ENCODE results near the gene ERP27. TPM values are rescaled to one million over a fixed set of nuclear protein-coding genes. Genes with fewer than 3 reads are reported as not detected.

Gene ERP27
- polyA plus RNA-seq = under 1 TPM; 0.16 to 0.51 TPM

GRCh38 chr12:14938301-14938700 lies at the start of gene ERP27:
Gene ERP27, minus strand, starts transcription at chr12:14938537. Its CDS starts 29 bp downstream, at chr12:14938508.
- H3K4me3 ChIP-seq (ENCODE audit: low read depth in 1 of 2, low read length in 2 of 2) = no peak within 1 kb of the TSS
- H3K36me3 ChIP-seq (ENCODE audit: control insufficient read depth in 2 of 2, insufficient read depth in 2 of 2, low read length in 1 of 2) = peaks cover 0 to 4% of the 10 kb centered on the region in 2 donors
- 66 to 93% methylated on average over 3 of the region's 3 CpGs for WGBS, 2 donors
- no peaks in the 10 kb centered on the region for H3K9me3 ChIP-seq (ENCODE audit: control insufficient read depth in 2 of 2, insufficient read depth in 1 of 2, low read depth in 1 of 2, low read length in 1 of 2)
- H3K4me1 ChIP-seq (ENCODE audit: control insufficient read depth in 2 of 2, insufficient read depth in 2 of 2, low read length in 1 of 2) = no peaks in the 10 kb centered on the region
- H3K27ac ChIP-seq (ENCODE audit: low read depth in 2 of 2, low read length in 1 of 2) = no peak within 1 kb of the TSS
- no peaks in the 10 kb centered on the region for H3K27me3 ChIP-seq (ENCODE audit: control insufficient read depth in 1 of 2, insufficient read depth in 2 of 2, low read length in 2 of 2)

DNA sequence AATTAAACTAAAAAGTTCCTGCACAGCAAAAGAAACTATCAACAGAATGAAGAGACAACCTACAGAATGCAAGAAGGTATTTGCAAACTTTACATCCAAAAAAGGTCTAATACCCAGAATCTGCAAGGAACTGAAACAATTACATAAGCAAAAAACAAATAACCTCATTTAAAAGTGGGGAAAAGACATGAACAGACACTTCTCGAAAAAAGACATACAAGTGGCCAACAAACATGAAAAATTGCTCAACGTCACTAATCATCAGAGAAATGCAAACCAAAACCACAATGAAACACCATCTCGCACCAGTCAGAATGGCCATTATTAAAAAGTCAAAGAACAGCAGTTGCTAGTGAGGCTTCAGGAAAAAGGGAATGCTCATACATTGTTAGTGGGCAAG lies 49.7 kb upstream of the ERP27 start:
- Histone ChIP-seq H3K4me3 (ENCODE audit: low read depth in 1 of 2, low read length in 2 of 2) (no peak overlapping the region), H3K36me3 (ENCODE audit: control insufficient read depth in 2 of 2, insufficient read depth in 2 of 2, low read length in 1 of 2) (no peaks in the 10 kb centered on the region)
- WGBS, 2 donors = 85 to 86% methylated on average over 3 of the region's 3 CpGs

DNA sequence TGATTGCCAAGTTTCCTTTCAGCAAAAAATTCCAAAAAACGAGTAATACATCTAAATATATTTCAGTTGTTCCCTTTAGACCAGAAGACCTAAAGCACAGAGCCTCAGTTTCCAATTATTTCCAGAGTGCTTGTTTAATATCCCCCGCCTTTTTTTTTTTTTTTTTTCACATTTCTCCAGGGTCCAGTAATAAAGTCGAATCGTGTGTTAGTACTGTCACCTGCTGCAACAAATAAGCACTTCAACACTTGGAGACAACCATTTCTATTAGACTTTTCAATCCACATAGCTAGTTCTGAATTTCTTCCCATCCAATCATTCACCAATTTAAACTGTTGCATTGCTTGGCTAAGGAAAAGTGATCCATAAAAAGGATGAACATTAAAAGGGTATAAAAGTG lies 48.1 kb upstream of the ERP27 start:
- H3K27ac ChIP-seq (ENCODE audit: low read depth in 2 of 2, low read length in 1 of 2) = no peak overlapping the region
- no peaks in the 10 kb centered on the region for H3K9me3 ChIP-seq (ENCODE audit: control insufficient read depth in 2 of 2, insufficient read depth in 1 of 2, low read depth in 1 of 2, low read length in 1 of 2)
- WGBS, 2 donors = 72 to 76% methylated on average over 4 of the region's 4 CpGs
- H3K36me3 ChIP-seq (ENCODE audit: control insufficient read depth in 2 of 2, insufficient read depth in 2 of 2, low read length in 1 of 2) = no peaks in the 10 kb centered on the region
- no peak overlapping the region for H3K4me3 ChIP-seq (ENCODE audit: low read depth in 1 of 2, low read length in 2 of 2)
- H3K4me1 ChIP-seq (ENCODE audit: control insufficient read depth in 2 of 2, insufficient read depth in 2 of 2, low read length in 1 of 2) = no peaks in the 10 kb centered on the region
- H3K27me3 ChIP-seq (ENCODE audit: control insufficient read depth in 1 of 2, insufficient read depth in 2 of 2, low read length in 2 of 2) = no peaks in the 10 kb centered on the region

More for the DNA sequence above, 49.7 kb upstream of the ERP27 start:
- Histone ChIP-seq H3K9me3 (ENCODE audit: control insufficient read depth in 2 of 2, insufficient read depth in 1 of 2, low read depth in 1 of 2, low read length in 1 of 2) (no peaks in the 10 kb centered on the region), H3K4me1 (ENCODE audit: control insufficient read depth in 2 of 2, insufficient read depth in 2 of 2, low read length in 1 of 2) (no peaks in the 10 kb centered on the region), H3K27me3 (ENCODE audit: control insufficient read depth in 1 of 2, insufficient read depth in 2 of 2, low read length in 2 of 2) (no peaks in the 10 kb centered on the region), H3K27ac (ENCODE audit: low read depth in 2 of 2, low read length in 1 of 2) (no peak overlapping the region)

- Histone ChIP-seq H3K36me3 (ENCODE audit: control insufficient read depth in 2 of 2, insufficient read depth in 2 of 2, low read length in 1 of 2) (no peaks in the 10 kb centered on the region), H3K27me3 (ENCODE audit: control insufficient read depth in 1 of 2, insufficient read depth in 2 of 2, low read length in 2 of 2) (no peaks in the 10 kb centered on the region), H3K4me3 (ENCODE audit: low read depth in 1 of 2, low read length in 2 of 2) (no peak overlapping the region), H3K9me3 (ENCODE audit: control insufficient read depth in 2 of 2, insufficient read depth in 1 of 2, low read depth in 1 of 2, low read length in 1 of 2) (no peaks in the 10 kb centered on the region), H3K27ac (ENCODE audit: low read depth in 2 of 2, low read length in 1 of 2) (no peak overlapping the region), H3K4me1 (ENCODE audit: control insufficient read depth in 2 of 2, insufficient read depth in 2 of 2, low read length in 1 of 2) (no peaks in the 10 kb centered on the region)
- 79 to 85% methylated on average over 1 of the region's 1 CpG for WGBS, 2 donors
Observed at GRCh38 chr12:14984766-14985285, 46.5 kb upstream of the ERP27 start.

GRCh38 chr12:14984036-14984435 lies 45.7 kb upstream of the ERP27 start:
- no peak overlapping the region for H3K4me3 ChIP-seq (ENCODE audit: low read depth in 1 of 2, low read length in 2 of 2)
- H3K27me3 ChIP-seq (ENCODE audit: control insufficient read depth in 1 of 2, insufficient read depth in 2 of 2, low read length in 2 of 2) = no peaks in the 10 kb centered on the region
- WGBS, 2 donors = 76 to 91% methylated on average over 1 of the region's 1 CpG
- no peak overlapping the region for H3K27ac ChIP-seq (ENCODE audit: low read depth in 2 of 2, low read length in 1 of 2)
- no peaks in the 10 kb centered on the region for H3K9me3 ChIP-seq (ENCODE audit: control insufficient read depth in 2 of 2, insufficient read depth in 1 of 2, low read depth in 1 of 2, low read length in 1 of 2)
- H3K36me3 ChIP-seq (ENCODE audit: control insufficient read depth in 2 of 2, insufficient read depth in 2 of 2, low read length in 1 of 2) = no peaks in the 10 kb centered on the region
- no peaks in the 10 kb centered on the region for H3K4me1 ChIP-seq (ENCODE audit: control insufficient read depth in 2 of 2, insufficient read depth in 2 of 2, low read length in 1 of 2)

DNA sequence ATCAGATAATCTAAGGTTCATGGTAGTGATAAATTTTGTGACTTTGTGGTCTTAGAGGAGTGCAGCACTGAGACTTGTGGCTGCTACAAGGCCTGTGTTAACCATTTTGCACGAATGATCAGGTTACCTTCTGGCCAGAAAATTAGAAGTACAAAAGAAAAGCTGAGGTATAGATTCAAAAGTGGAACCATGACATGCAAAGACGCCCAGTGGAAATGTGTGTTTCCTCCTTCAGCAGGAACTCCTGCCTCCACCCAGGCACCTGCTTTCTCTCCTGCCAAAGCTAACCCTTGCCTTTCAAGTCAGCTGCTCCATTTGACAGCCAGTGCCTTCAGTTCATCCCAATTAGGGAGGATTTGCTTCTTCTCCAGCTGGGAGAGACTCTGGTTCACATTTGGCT lies 44.7 kb upstream of the ERP27 start:
- H3K27ac ChIP-seq (ENCODE audit: low read depth in 2 of 2, low read length in 1 of 2) = no peak overlapping the region
- no peaks in the 10 kb centered on the region for H3K27me3 ChIP-seq (ENCODE audit: control insufficient read depth in 1 of 2, insufficient read depth in 2 of 2, low read length in 2 of 2)
- WGBS, 2 donors = 59 to 70% methylated on average over 2 of the region's 2 CpGs
- no peaks in the 10 kb centered on the region for H3K36me3 ChIP-seq (ENCODE audit: control insufficient read depth in 2 of 2, insufficient read depth in 2 of 2, low read length in 1 of 2)
- no peaks in the 10 kb centered on the region for H3K4me1 ChIP-seq (ENCODE audit: control insufficient read depth in 2 of 2, insufficient read depth in 2 of 2, low read length in 1 of 2)
- no peak overlapping the region for H3K4me3 ChIP-seq (ENCODE audit: low read depth in 1 of 2, low read length in 2 of 2)
- H3K9me3 ChIP-seq (ENCODE audit: control insufficient read depth in 2 of 2, insufficient read depth in 1 of 2, low read depth in 1 of 2, low read length in 1 of 2) = no peaks in the 10 kb centered on the region

DNA sequence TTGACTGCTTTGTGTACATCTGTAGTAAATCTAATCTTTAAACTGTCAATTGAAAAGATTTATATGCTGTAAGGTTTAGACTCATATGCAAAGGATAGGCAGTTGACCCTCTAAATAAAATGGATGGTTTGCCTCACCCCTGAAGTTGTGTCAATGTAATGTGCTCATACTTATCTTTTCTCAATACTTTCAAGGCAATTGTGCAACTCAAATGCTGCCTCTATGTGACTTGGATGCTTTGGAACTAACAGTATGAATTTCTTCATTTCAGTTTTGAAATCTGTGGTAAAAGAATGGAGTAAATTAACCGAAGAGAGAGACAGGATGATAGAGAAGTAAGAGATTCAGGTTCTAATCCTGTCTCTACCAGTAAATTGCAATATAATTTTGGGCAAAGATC lies 44.2 kb upstream of the ERP27 start:
- Histone ChIP-seq H3K27me3 (ENCODE audit: control insufficient read depth in 1 of 2, insufficient read depth in 2 of 2, low read length in 2 of 2) (no peaks in the 10 kb centered on the region), H3K4me1 (ENCODE audit: control insufficient read depth in 2 of 2, insufficient read depth in 2 of 2, low read length in 1 of 2) (no peaks in the 10 kb centered on the region), H3K9me3 (ENCODE audit: control insufficient read depth in 2 of 2, insufficient read depth in 1 of 2, low read depth in 1 of 2, low read length in 1 of 2) (no peaks in the 10 kb centered on the region), H3K36me3 (ENCODE audit: control insufficient read depth in 2 of 2, insufficient read depth in 2 of 2, low read length in 1 of 2) (no peaks in the 10 kb centered on the region), H3K27ac (ENCODE audit: low read depth in 2 of 2, low read length in 1 of 2) (no peak overlapping the region), H3K4me3 (ENCODE audit: low read depth in 1 of 2, low read length in 2 of 2) (no peak overlapping the region)
- WGBS, 2 donors = 93 to 98% methylated on average over 1 of the region's 1 CpG

DNA sequence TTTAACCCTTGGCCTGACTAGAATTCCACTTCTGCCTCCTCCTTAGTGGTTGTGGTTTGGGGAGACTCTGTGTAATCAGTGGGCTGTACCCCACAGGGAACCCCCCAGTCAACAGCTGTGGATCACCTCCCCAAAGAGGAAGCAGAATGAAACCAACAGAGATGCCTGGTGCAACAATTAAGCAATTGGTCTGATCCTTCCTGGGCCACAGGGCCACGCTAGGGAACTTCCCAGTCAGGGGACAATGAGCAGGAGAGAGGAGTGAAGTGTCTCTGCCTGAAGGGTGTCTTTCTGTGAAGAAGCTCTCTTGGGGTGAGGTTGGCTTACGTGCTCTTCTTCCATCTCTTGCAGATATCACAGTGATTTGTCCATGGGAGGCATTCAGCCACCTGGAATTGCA lies 42.7 kb upstream of the ERP27 start:
- Histone ChIP-seq H3K4me3 (ENCODE audit: low read depth in 1 of 2, low read length in 2 of 2) (no peak overlapping the region), H3K27me3 (ENCODE audit: control insufficient read depth in 1 of 2, insufficient read depth in 2 of 2, low read length in 2 of 2) (no peaks in the 10 kb centered on the region), H3K27ac (ENCODE audit: low read depth in 2 of 2, low read length in 1 of 2) (no peak overlapping the region), H3K9me3 (ENCODE audit: control insufficient read depth in 2 of 2, insufficient read depth in 1 of 2, low read depth in 1 of 2, low read length in 1 of 2) (no peaks in the 10 kb centered on the region), H3K36me3 (ENCODE audit: control insufficient read depth in 2 of 2, insufficient read depth in 2 of 2, low read length in 1 of 2) (no peaks in the 10 kb centered on the region), H3K4me1 (ENCODE audit: control insufficient read depth in 2 of 2, insufficient read depth in 2 of 2, low read length in 1 of 2) (no peaks in the 10 kb centered on the region)
- 94 to 96% methylated on average over 2 of the region's 2 CpGs for WGBS, 2 donors

GRCh38 chr12:14979468-14979867 lies 41.1 kb upstream of the ERP27 start:
- H3K36me3 ChIP-seq (ENCODE audit: control insufficient read depth in 2 of 2, insufficient read depth in 2 of 2, low read length in 1 of 2) = no peaks in the 10 kb centered on the region
- no peak overlapping the region for H3K27ac ChIP-seq (ENCODE audit: low read depth in 2 of 2, low read length in 1 of 2)
- no peaks in the 10 kb centered on the region for H3K9me3 ChIP-seq (ENCODE audit: control insufficient read depth in 2 of 2, insufficient read depth in 1 of 2, low read depth in 1 of 2, low read length in 1 of 2)
- H3K4me3 ChIP-seq (ENCODE audit: low read depth in 1 of 2, low read length in 2 of 2) = no peak overlapping the region
- H3K4me1 ChIP-seq (ENCODE audit: control insufficient read depth in 2 of 2, insufficient read depth in 2 of 2, low read length in 1 of 2) = no peaks in the 10 kb centered on the region
- no peaks in the 10 kb centered on the region for H3K27me3 ChIP-seq (ENCODE audit: control insufficient read depth in 1 of 2, insufficient read depth in 2 of 2, low read length in 2 of 2)

DNA sequence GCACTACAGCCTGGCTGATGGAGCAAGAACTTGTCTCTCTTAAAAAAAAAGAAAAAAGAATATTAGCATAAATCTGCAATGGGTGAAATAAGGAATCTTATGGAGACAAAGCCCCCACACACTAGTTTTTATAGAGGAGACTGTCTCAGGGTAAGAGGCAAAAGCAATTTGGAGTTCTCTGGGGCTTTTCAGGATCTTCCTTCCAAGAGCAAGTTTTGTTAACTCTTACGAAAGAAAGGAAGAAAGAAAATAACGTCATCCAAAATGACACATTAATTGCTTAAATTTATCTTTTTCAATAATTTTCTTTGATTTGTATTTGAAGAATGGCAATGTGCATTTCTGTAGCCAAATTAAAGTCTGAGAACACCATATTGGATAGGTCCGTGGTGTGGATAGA lies 38.3 kb upstream of the ERP27 start:
- Histone ChIP-seq H3K4me3 (ENCODE audit: low read depth in 1 of 2, low read length in 2 of 2) (no peak overlapping the region), H3K9me3 (ENCODE audit: control insufficient read depth in 2 of 2, insufficient read depth in 1 of 2, low read depth in 1 of 2, low read length in 1 of 2) (no peaks in the 10 kb centered on the region), H3K27me3 (ENCODE audit: control insufficient read depth in 1 of 2, insufficient read depth in 2 of 2, low read length in 2 of 2) (no peaks in the 10 kb centered on the region), H3K36me3 (ENCODE audit: control insufficient read depth in 2 of 2, insufficient read depth in 2 of 2, low read length in 1 of 2) (no peaks in the 10 kb centered on the region), H3K27ac (ENCODE audit: low read depth in 2 of 2, low read length in 1 of 2) (no peak overlapping the region), H3K4me1 (ENCODE audit: control insufficient read depth in 2 of 2, insufficient read depth in 2 of 2, low read length in 1 of 2) (no peaks in the 10 kb centered on the region)
- 85 to 86% methylated on average over 3 of the region's 3 CpGs for WGBS, 2 donors

Measured in esophagus (tissue), 2 donors.